ENCODE data around the gene PPL.
"Not testable (repeated sequence)": the region's sequence is repeated elsewhere in the genome, so short reads cannot be mapped to it uniquely, and the experiment has no call there.

The PPL gene

GRCh38 chr16:4958510-4959438, 21.8 kb upstream of the PPL start:
- DNase-seq (ENCODE audit: low spot score) = no peak

GRCh38 chr16:4957720-4958509, 21.0 kb upstream of the PPL start, which contains the start of gene SEC14L5:
SEC14L5 (plus strand) TSS chr16:4958330; CDS start chr16:4959324, 994 bp downstream.
- peak; percentile 99 for DNase-seq (ENCODE audit: low spot score)

- DNase-seq (ENCODE audit: low spot score) = no peak
These were observed 20.4 kb upstream of the PPL start for GRCh38 chr16:4957420-4957719.

GRCh38 chr16:4954714-4955113, 17.8 kb upstream of the PPL start:
- no peak for DNase-seq (ENCODE audit: low spot score)

- not testable (repeated sequence) for DNase-seq (ENCODE audit: low spot score)
These were observed 14.6 kb upstream of the PPL start for GRCh38 chr16:4951583-4951982.

- DNase-seq (ENCODE audit: low spot score) = no peak
These were observed 13.0 kb upstream of the PPL start for GRCh38 chr16:4949986-4950385.

- DNase-seq (ENCODE audit: low spot score) = no peak
These were observed 12.2 kb upstream of the PPL start for GRCh38 chr16:4948903-4949766.

GRCh38 chr16:4947722-4948503, 11.0 kb upstream of the PPL start:
- no peak for DNase-seq (ENCODE audit: low spot score)

- DNase-seq (ENCODE audit: low spot score) = no peak
These were observed 10.0 kb upstream of the PPL start for GRCh38 chr16:4946917-4947316.

GRCh38 chr16:4945560-4946502, 8.9 kb upstream of the PPL start:
- DNase-seq (ENCODE audit: low spot score) = no peak

GRCh38 chr16:4944333-4945281, 7.7 kb upstream of the PPL start:
- DNase-seq (ENCODE audit: low spot score) = no peak

GRCh38 chr16:4942481-4942880, 5.5 kb upstream of the PPL start:
- no peak for DNase-seq (ENCODE audit: low spot score)

GRCh38 chr16:4940719-4941118, 3.8 kb upstream of the PPL start:
- no peak for DNase-seq (ENCODE audit: low spot score)

- no peak for DNase-seq (ENCODE audit: low spot score)
These were observed 1.7 kb upstream of the PPL start for GRCh38 chr16:4938683-4939030.

GRCh38 chr16:4937782-4938682, 1.1 kb upstream of the PPL start:
- DNase-seq (ENCODE audit: low spot score) = no peak

GRCh38 chr16:4936181-4936990, 562 bp downstream of the PPL start:
- DNase-seq (ENCODE audit: low spot score) = no peak

GRCh38 chr16:4935241-4935855, 1.6 kb downstream of the PPL start:
- no peak for DNase-seq (ENCODE audit: low spot score)
